Forelimb muscle (tissue), 1 donor: Measurements from ENCODE around the gene ZNF175. TPM values are rescaled to one million over a fixed set of nuclear protein-coding genes. Genes with fewer than 3 reads are reported as not detected.
"Not testable (repeated sequence)": the region's sequence is repeated elsewhere in the genome, so short reads cannot be mapped to it uniquely, and the experiment has no call there.

Source experiments
- DNase-seq: peaks from one replicate; pipeline ENCODE4 v3.0.0-alpha.2; 2013; ENCODE audit warnings: low read depth
- polyA plus RNA-seq: library from polyadenylated mRNA; unstranded; fragments of 120-200 nt; gene quantifications from one replicate; pipeline ENCODE4 v1.2.1, GENCODE V29; 2013; ENCODE audit not compliant: insufficient read length

Gene ZNF175
- polyA plus RNA-seq, 1 donor = 8.1 TPM

DNA sequence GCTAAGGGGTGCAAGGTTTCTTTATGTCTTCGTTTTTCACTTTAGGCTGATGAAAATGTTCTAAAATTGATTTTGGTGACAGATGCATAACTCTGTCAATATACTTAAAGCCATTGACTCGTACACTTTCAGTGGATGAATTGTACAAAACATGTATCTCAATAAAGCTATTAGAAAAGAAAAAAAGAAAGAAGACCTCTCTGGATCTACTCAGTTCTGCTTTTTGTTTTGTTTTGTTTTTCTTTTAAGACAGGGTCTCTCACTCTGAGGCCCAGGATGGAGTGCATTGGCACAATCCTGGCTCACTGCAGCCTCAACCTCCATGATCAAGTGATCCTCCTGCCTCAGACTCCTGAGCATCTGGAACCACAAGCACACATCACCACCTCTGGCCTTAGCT, 55.6 kb downstream of the ZNF175 start:
- DNase-seq = no peak

DNA sequence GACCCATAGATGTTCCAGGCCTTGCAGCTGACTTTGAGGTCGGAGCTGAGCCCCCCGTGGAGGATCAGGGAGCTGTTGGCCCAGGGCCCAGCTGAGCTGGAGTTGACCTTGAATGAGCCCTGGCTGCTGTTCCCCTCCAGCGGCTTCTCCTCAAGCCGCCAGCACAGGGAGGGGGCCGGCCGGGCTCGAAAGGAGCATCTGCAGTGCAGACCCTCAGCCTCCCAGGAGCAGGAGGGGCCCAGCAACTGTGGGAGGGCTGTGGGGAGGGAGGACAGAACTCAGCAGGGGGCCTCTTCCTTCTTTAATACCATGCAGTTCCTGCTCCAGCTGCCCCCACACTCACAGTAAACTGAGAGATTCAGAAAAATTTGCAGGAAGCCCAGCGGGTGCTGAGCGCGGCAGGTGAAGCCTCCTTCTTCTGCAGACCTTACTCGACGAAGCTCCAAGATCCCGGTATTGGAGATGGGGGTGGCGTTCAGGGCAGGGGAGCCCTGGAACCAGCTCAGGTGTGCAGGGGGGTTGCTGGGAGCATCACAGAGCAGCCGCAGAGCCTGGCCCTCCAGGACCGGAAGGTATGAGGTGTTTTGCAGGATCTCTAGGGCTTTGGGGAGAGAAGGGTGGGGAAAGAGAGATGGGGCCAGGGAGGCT, 56.5 kb downstream of the ZNF175 start:
- DNase-seq = no peak

DNA sequence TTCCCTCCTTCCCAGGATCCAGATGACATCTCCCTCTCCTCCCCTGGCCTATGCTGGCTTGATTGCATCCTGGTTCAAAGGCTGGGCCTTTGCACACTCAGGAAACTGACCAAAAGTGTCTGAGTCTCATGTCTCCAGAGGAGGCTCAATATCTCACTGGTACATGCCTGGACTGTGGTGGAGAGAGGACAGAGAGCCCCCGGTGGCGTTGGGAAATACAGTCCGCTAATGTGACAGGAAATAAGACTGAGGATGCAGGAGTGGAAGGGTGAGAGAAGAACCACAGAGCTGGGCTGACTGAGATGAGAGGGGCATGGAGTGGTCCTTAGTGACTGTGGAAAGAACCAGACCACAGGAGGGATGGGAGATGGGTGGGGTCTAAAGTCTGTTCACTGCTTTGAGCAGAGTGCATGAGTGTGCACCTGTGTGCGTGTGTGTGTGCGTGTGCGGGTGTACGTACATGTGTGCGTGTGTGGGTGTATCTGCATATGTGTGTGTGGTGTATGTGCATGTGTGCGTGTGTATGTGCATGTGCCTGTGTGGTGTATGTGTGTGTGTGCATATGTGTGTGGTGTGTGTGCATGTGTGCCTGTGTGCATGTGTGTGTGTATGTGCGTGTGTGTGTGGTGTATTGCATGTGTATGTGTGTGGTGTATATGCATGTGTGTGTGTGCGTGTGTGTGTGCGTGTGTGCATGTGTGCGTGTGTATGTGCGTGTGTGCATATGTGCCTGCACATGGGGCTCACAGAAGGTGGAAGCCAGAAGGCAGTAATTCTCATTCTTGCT, 57.3 kb downstream of the ZNF175 start:
- DNase-seq = no peak

DNA sequence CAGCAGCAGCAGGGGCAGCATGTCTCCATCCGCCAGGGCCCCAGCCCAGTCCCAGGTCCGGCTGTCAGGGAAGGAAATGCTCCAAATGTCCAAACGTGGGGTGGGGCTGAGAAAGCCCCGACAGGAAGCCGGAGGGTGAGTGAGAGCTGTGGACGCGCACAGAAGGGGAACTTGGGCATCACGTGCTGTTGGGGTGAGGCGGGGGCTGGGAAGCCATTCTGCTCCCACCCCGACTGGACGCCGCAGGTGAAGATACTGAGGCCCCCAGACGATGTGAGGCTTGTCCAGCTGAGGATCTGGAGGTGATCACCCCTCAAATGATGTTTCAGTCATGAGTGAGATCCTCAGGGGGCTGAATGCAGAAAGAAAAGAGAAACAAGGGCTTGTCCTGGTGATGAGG, 59.2 kb downstream of the ZNF175 start, which contains the start of gene SIGLEC5:
TSS of gene SIGLEC5 (minus strand) at position 87 of the 400 bp plus-strand sequence. CDS start at position 21, 66 bp downstream.
- not testable (repeated sequence) for DNase-seq

DNA sequence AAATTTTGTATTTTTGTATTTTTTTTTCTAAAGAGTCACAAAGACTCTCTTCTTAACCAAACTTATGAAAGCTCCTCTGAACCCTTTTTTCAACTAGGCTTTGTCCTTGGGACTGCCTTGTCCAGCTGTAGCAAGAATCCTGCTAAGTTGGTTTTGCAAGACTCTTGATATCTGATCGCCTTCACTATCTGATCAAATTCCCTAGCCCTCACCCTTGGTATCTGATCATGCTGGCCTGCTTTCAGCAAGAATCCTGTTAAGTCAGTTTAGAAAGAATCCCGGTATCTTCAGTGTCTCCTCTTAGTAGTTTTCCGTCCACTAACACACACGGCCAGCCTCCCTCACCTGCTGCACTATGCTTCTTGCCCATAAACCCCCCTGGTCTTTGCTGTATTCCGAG, 61.0 kb downstream of the ZNF175 start:
- DNase-seq = no peak

DNA sequence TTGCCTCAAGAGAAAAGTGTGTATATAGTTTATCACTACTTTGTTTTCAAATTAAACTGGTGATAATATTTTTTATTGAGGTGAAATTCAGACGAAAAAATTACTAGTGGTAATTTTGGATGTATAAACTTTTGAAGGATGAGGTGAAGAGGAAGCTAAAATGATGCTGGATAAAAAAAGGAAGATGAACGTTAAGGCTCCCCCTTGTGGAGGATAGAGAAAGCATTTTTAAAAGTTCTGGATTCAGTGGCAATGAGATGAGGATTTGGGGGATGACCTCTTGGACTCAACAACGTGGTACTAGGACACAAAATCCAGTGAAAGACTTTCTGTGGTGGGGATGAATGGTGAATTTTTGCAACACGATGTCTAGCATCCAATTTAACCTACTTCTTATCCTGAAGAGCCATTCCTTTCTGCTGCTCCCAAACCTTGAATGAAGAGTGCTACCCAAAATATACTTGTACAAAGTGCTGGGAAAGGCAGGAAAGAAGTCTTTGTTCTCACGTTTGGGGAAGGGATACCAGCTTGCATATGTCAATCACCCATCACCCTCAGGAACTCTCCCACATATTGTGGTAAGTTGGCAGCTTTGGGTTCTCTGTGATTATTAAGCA, 66.4 kb downstream of the ZNF175 start:
- DNase-seq = no peak

DNA sequence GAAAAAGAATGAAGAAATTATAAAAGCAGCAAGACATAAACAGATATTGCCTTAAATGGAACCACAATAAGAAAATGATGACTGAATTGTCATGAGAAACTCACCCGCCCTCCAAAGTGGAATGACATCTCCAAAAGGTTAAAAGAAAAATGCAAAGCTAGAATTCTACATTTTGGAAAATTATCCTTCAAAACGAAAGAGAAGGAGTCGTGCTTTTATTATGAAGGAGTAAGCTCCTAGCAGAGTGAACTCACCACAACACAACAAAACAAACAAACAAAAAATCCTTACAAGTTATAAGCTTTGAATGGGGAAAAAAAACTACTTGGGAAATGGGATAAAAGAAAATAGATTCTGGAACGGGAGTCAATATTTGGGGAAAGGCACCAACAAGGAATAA, 68.8 kb downstream of the ZNF175 start:
- DNase-seq = no peak

DNA sequence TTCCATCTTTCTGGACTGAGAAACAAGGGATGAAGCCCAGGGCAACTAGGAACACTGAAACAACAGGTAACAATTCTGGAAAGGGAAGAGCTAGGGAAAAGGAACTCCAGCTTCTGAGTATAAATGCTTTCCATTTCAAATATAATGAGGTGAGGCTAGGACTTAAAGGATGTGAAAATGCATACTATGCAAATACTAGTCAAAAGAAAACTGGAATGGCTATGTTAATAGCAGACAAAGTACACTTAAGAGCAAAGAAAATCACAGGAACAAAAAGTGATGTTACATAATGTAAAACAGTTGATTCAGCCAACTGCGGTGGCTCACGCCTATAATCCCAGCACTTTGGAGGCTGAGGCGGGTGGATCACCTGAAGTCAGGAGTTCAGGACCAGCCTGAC, 69.3 kb downstream of the ZNF175 start:
- no peak for DNase-seq

DNA sequence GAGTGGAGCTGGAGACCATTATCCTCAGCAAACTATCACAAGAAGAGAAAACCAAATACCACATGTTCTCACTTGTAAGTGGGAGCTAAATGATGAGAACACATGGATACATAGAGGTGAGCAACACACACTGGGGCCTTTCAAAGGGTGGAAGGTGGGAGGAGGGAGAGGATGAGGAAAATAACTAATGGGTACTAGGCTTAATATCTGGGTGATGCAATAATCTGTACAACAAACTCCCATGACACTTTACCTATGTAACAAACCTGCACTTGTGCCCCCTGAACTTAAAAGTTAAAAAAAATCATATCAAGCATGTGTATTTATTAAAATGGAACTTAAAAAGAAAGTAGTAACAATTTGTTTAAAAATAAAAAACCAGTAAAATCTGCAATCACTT, 70.6 kb downstream of the ZNF175 start:
- no peak for DNase-seq

Other genes with a start within 250 kb of the ZNF175 start
- gene VSIG10L, start 229.1 kb upstream of the ZNF175 start, polyA plus RNA-seq = 1.00 TPM
- gene ETFB, start 204.9 kb upstream of the ZNF175 start, polyA plus RNA-seq = 40.1 TPM
- gene CLDND2, start 202.3 kb upstream of the ZNF175 start, polyA plus RNA-seq = 1.1 TPM
- 3.0 TPM for gene NKG7, start 198.6 kb upstream of the ZNF175 start, polyA plus RNA-seq
- not detected for gene LIM2, start 183.3 kb upstream of the ZNF175 start, polyA plus RNA-seq
- gene C19orf84, start 180.7 kb upstream of the ZNF175 start, polyA plus RNA-seq = not detected
- gene SIGLEC10, start 153.6 kb upstream of the ZNF175 start, polyA plus RNA-seq = 0.92 TPM
- gene SIGLEC8, start 112.8 kb upstream of the ZNF175 start, polyA plus RNA-seq = not detected
- not detected for gene CEACAM18, start 92.7 kb upstream of the ZNF175 start, polyA plus RNA-seq
- gene SIGLEC12, start 69.5 kb upstream of the ZNF175 start, polyA plus RNA-seq = not detected
- gene SIGLEC6, start 39.6 kb upstream of the ZNF175 start, polyA plus RNA-seq = 0.15 TPM
- gene SIGLEC5, start 59.1 kb downstream of the ZNF175 start, polyA plus RNA-seq = 0.71 TPM
- gene SIGLEC14, start 75.5 kb downstream of the ZNF175 start, polyA plus RNA-seq = 0.94 TPM
- gene SPACA6, start 122.0 kb downstream of the ZNF175 start, polyA plus RNA-seq = 7.4 TPM
- gene HAS1, start 152.7 kb downstream of the ZNF175 start, polyA plus RNA-seq = 0.11 TPM
- gene FPR1, start 180.6 kb downstream of the ZNF175 start, polyA plus RNA-seq = 1.1 TPM
- 0.19 TPM for gene FPR2, start 189.9 kb downstream of the ZNF175 start, polyA plus RNA-seq
- 0.16 TPM for gene FPR3, start 223.9 kb downstream of the ZNF175 start, polyA plus RNA-seq